ENCODE measurements around the gene PKP2. TPM values are rescaled to one million over a fixed set of nuclear protein-coding genes. Genes with fewer than 3 reads are reported as not detected.

The PKP2 gene
- total RNA-seq, 1 experiment from 2014 or later = 18.4 TPM

GRCh38 chr12:32821710-32822109, 74.9 kb downstream of the PKP2 start:
- no peaks in the 10 kb centered on the region for H3K27me3 Mint-ChIP-seq (ENCODE audit: low read depth)
- Histone ChIP-seq H3K14ac (ENCODE audit: insufficient read depth, low read length) (no peak overlapping the region), H4K20me1 (ENCODE audit: control insufficient read depth, insufficient read depth, insufficient read length) (no peaks in the 10 kb centered on the region), H2BK5ac (ENCODE audit: insufficient read length, low read length) (no peak overlapping the region), H3K9me3 (ENCODE audit: control insufficient read depth, low read depth, low read length) (no peaks in the 10 kb centered on the region), H3K4ac (ENCODE audit: low read depth, low read length) (no peak overlapping the region), H3K23ac (ENCODE audit: insufficient read length, low read depth, low read length) (no peak overlapping the region), H3K79me1 (ENCODE audit: insufficient read depth, low read depth, low read length, poor library complexity, severe bottlenecking) (no peaks in the 10 kb centered on the region), H3K79me2 (ENCODE audit: insufficient read depth, low read length) (no peaks in the 10 kb centered on the region), H4K91ac (ENCODE audit: insufficient read length, low read depth, low read length) (no peak overlapping the region), H2BK15ac (ENCODE audit: low read depth, low read length) (no peak overlapping the region), H2AFZ (ENCODE audit: low read length) (no peak overlapping the region), H2AK5ac (ENCODE audit: insufficient read length, low read length) (no peak overlapping the region), H3K9ac (ENCODE audit: extremely low read depth, insufficient read length, low read length) (no peak overlapping the region), H4K5ac (ENCODE audit: insufficient read length, low read depth, low read length) (no peak overlapping the region), H3K18ac (ENCODE audit: insufficient read length, low read depth, low read length) (no peak overlapping the region), H2BK12ac (ENCODE audit: insufficient read length, low read depth, low read length) (no peak overlapping the region), H3T11ph (ENCODE audit: low read length) (no peak overlapping the region), H3K4me2 (ENCODE audit: insufficient read depth, insufficient read length, low read length) (no peak overlapping the region), H2BK20ac (ENCODE audit: low read depth, low read length, poor library complexity, severe bottlenecking) (no peak overlapping the region), H3K4me1 (ENCODE audit: insufficient read depth, low read length) (no peaks in the 10 kb centered on the region), H4K8ac (replicated peaks; ENCODE audit: insufficient read length, low read depth, low read length) (no peak overlapping the region), H3K56ac (ENCODE audit: insufficient read length, low read depth, low read length) (no peak overlapping the region), H2BK120ac (ENCODE audit: low read depth, low read length, poor library complexity, severe bottlenecking) (no peak overlapping the region), H3K27me3 (ENCODE audit: insufficient read depth, low read length) (no peaks in the 10 kb centered on the region), H3K27ac (ENCODE audit: insufficient read length, low read depth, low read length) (no peak overlapping the region), H3K23me2 (ENCODE audit: insufficient read length, low read depth, low read length, poor library complexity, severe bottlenecking) (no peaks in the 10 kb centered on the region)
- WGBS (ENCODE audit: extremely low coverage, insufficient read length, low lambda C conversion rate) = no CpG with 5 or more reads among the region's 2 CpGs
- peaks cover 0 to 16% (median 7%) of the 10 kb centered on the region in 3 experiments; a peak in 3 of 7 replicates for H3K36me3 Mint-ChIP-seq (ENCODE audit: insufficient read depth in 1 of 3, low read depth in 3 of 3)
- no peak overlapping the region for H3K27ac Mint-ChIP-seq
- no peak overlapping the region for H3K4me3 Mint-ChIP-seq
- no peaks in the 10 kb centered on the region for H3K4me1 Mint-ChIP-seq
- no peak for TF ChIP-seq CTCF (conservative IDR thresholded peaks at IDR 0.05)
- no peak for DNase-seq
- no peaks in the 10 kb centered on the region for H3K9me3 Mint-ChIP-seq
